SK-N-SH treated with all-trans-retinoic acid at 6 μM for 48 hours (cell line): ENCODE results near the gene C1orf198.

ENCODE experiments used
- ATAC-seq: fragments of 200-7000 bp; cut with Tn5 transposase; 3 replicates; pipeline ENCODE4 v1.9.1; 2020; ENCODE audit warnings: mild to moderate bottlenecking, moderate library complexity
- ARNTL ChIP-seq: fragments of 450-650 bp; formaldehyde crosslinking; IDR thresholded peaks from 2 replicates; pipeline ENCODE4 v1.5.0; 2020; ENCODE audit warnings: low read depth, mild to moderate bottlenecking, moderate library complexity, borderline replicate concordance
- BACH2 ChIP-seq: fragments of 250-450 bp; sonication (Bioruptor Pico); IDR thresholded peaks from 2 replicates; pipeline ENCODE4 v1.9.0; 2021; ENCODE audit warnings: mild to moderate bottlenecking, borderline replicate concordance
- CREB5 ChIP-seq: fragments of 250-450 bp; sonication (Bioruptor Pico); IDR thresholded peaks from 2 replicates; pipeline ENCODE4 v1.5.1; 2020; ENCODE audit warnings: low read depth, mild to moderate bottlenecking, moderate library complexity
- CSRNP3 ChIP-seq: fragments of 250-450 bp; sonication (Bioruptor Pico); IDR thresholded peaks from 2 replicates; pipeline ENCODE4 v1.5.1; 2021; ENCODE audit warnings: mild to moderate bottlenecking, moderate library complexity
- ESRRG ChIP-seq: fragments of 250-450 bp; sonication (Bioruptor Pico); IDR thresholded peaks from 2 replicates; pipeline ENCODE4 v1.6.1; 2021; ENCODE audit warnings: mild to moderate bottlenecking
- GLIS3 ChIP-seq: fragments of 250-450 bp; sonication (Bioruptor Pico); IDR thresholded peaks from 2 replicates; pipeline ENCODE4 v1.5.0; 2020; ENCODE audit warnings: mild to moderate bottlenecking, moderate library complexity
- ISL1 ChIP-seq: fragments of 250-450 bp; sonication (Bioruptor Pico); IDR thresholded peaks from 2 replicates; pipeline ENCODE4 v2.1.2; 2022; ENCODE audit warnings: mild to moderate bottlenecking, moderate library complexity
- OSR1 ChIP-seq: fragments of 250-450 bp; sonication (Bioruptor Pico); IDR thresholded peaks from 2 replicates; pipeline ENCODE4 v1.8.0; 2022; ENCODE audit warnings: moderate library complexity, mild to moderate bottlenecking, inconsistent platforms
- POU6F1 ChIP-seq: fragments of 250-450 bp; sonication (Bioruptor Pico); IDR thresholded peaks from 2 replicates; pipeline ENCODE4 v1.8.0; 2021; ENCODE audit warnings: low read depth, mild to moderate bottlenecking, moderate library complexity, borderline replicate concordance
- PPARA ChIP-seq: fragments of 250-450 bp; sonication (Bioruptor Pico); IDR thresholded peaks from 2 replicates; pipeline ENCODE4 v1.5.0; 2020; ENCODE audit warnings: mild to moderate bottlenecking, borderline replicate concordance
- RARB ChIP-seq: fragments of 250-450 bp; sonication (Bioruptor Pico); IDR thresholded peaks from 2 replicates; pipeline ENCODE4 v1.8.0; 2021; ENCODE audit warnings: mild to moderate bottlenecking, moderate library complexity
- SNAI2 ChIP-seq: fragments of 250-450 bp; sonication (Bioruptor Pico); IDR thresholded peaks from 2 replicates; pipeline ENCODE4 v1.5.0; 2020; ENCODE audit warnings: mild to moderate bottlenecking, moderate library complexity
- TCF4 ChIP-seq: fragments of 250-450 bp; sonication (Bioruptor Pico); IDR thresholded peaks from 2 replicates; pipeline ENCODE4 v1.8.0; 2021; ENCODE audit warnings: mild to moderate bottlenecking, moderate library complexity, borderline replicate concordance
- TOX ChIP-seq: fragments of 250-450 bp; sonication (Bioruptor Pico); IDR thresholded peaks from 2 replicates; pipeline ENCODE4 v1.8.0; 2021; ENCODE audit warnings: mild to moderate bottlenecking, moderate library complexity, borderline replicate concordance
- TSHZ2 ChIP-seq: fragments of 250-450 bp; sonication (Bioruptor Pico); IDR thresholded peaks from 2 replicates; pipeline ENCODE4 v1.5.0; 2020; ENCODE audit warnings: mild to moderate bottlenecking, moderate library complexity
- ZC3H10 ChIP-seq: fragments of 250-450 bp; sonication (Bioruptor Pico); IDR thresholded peaks from 2 replicates; pipeline ENCODE4 v1.5.1; 2021; ENCODE audit warnings: mild to moderate bottlenecking, moderate library complexity
- ZFP3 ChIP-seq: fragments of 250-450 bp; sonication (Bioruptor Pico); IDR thresholded peaks from 2 replicates; pipeline ENCODE4 v1.5.0; 2020; ENCODE audit warnings: mild to moderate bottlenecking, moderate library complexity
- ZFP30 ChIP-seq: fragments of 450-650 bp; formaldehyde crosslinking; IDR thresholded peaks from 2 replicates; pipeline ENCODE4 v1.5.0; 2022; ENCODE audit warnings: mild to moderate bottlenecking, moderate library complexity
- ZNF565 ChIP-seq: fragments of 450-650 bp; formaldehyde crosslinking; conservative IDR thresholded peaks from 2 replicates; pipeline ENCODE4 v1.5.0; 2020; ENCODE audit warnings: low read depth, mild to moderate bottlenecking, moderate library complexity
- ZNF70 ChIP-seq: fragments of 450-650 bp; formaldehyde crosslinking; IDR thresholded peaks from 2 replicates; pipeline ENCODE4 v1.5.0; 2020; ENCODE audit warnings: mild to moderate bottlenecking, moderate library complexity
- ZNF8 ChIP-seq: fragments of 450-650 bp; formaldehyde crosslinking; IDR thresholded peaks from 2 replicates; pipeline ENCODE4 v1.5.0; 2020; ENCODE audit warnings: mild to moderate bottlenecking, moderate library complexity

Gene C1orf198

DNA sequence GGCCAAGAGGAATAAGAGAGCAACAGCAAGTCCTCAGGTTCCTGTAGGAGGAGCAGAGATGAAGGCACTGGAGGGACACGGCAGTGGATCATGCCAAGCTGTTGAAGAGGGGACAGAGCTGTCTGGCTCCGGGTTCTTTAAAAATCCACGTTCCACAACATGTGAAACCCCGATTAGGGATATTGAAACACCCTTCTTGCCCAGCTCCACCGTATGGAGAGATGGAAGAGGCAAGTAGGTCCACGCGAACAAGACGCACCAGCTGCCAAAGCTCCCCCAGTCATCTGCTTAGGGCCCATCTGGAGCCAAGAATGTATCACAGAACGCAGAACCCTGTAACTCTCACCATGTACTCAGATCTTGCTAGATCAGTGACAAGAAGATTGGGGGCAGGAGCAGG lies 3.9 kb downstream of the C1orf198 start (continued):
- TF ChIP-seq CREB5, result no peak
- no peak for TF ChIP-seq RARB (CRISPR knock-in tag)
- TF ChIP-seq ZFP3 (CRISPR knock-in tag), result no peak
- no peak for TF ChIP-seq ESRRG (CRISPR knock-in tag)
- TF ChIP-seq ZNF565 (CRISPR knock-in tag), result no peak
- TF ChIP-seq ARNTL (CRISPR knock-in tag), result no peak
- TF ChIP-seq BACH2 (CRISPR knock-in tag), result no peak
- TF ChIP-seq ZNF70, result no peak
- no peak for TF ChIP-seq CSRNP3
- TF ChIP-seq ZNF8 (CRISPR knock-in tag), result no peak

DNA sequence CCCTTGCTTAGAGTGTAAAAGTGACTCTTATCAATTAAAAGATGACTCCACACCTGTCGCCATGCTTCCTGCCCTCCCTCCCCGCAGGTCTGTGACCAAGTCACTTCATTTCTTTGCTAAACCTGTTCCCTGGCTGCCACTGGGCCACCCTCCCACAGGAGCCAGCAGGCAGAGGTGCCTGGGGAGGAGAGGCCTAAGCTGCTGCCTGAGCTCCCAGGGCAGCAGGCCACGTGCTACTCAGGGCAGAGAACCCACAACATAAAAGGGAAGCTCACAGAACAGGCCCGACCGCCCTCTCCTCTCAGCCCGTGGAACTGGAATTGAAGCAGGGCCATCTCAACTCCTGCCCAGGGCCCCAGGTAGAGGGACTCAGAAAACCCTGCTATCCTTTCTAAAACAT lies 4.9 kb downstream of the C1orf198 start:
- TF ChIP-seq POU6F1 (CRISPR knock-in tag), result no peak
- TF ChIP-seq TOX (CRISPR knock-in tag), result no peak
- no peak for TF ChIP-seq ZFP3 (CRISPR knock-in tag)
- no peak for TF ChIP-seq PPARA
- no peak for TF ChIP-seq CSRNP3
- no peak for TF ChIP-seq ARNTL (CRISPR knock-in tag)
- TF ChIP-seq BACH2 (CRISPR knock-in tag), result no peak
- ATAC-seq, result no peak

- no peak for ATAC-seq
- TF ChIP-seq CREB5 (no peak), OSR1 (CRISPR knock-in tag) (no peak), ZNF8 (CRISPR knock-in tag) (no peak)
Measured at GRCh38 chr1:230861970-230862595, 6.2 kb downstream of the C1orf198 start.

DNA sequence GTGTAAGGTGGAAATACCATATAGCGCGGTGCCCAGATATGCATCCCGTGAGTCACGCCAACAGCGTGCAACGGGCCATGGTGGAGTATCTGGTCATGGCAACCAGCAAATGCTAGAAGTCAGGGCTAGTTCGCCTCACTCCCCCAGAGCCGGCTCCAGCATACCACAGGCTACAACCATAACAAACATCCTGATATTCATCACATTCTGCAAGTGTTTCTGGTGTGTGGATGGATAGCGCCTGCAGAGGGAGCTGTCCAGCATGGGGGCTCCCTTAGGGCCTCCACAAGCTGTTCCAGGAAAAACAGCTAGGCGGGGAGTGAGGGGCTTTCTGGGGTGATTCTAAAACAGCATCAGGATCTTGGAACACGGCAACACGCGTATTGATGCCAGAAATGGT lies 6.8 kb downstream of the C1orf198 start:
- TF ChIP-seq TOX (CRISPR knock-in tag), result no peak
- TF ChIP-seq GLIS3 (CRISPR knock-in tag), result no peak
- no peak for TF ChIP-seq RARB (CRISPR knock-in tag)
- no peak for TF ChIP-seq ZFP30 (CRISPR knock-in tag)
- no peak for TF ChIP-seq PPARA
- no peak for TF ChIP-seq ZNF70
- no peak for TF ChIP-seq ZC3H10 (CRISPR knock-in tag)
- no peak for TF ChIP-seq SNAI2 (CRISPR knock-in tag)
- no peak for TF ChIP-seq ESRRG (CRISPR knock-in tag)
- no peak for TF ChIP-seq CSRNP3
- no peak for TF ChIP-seq TCF4
- TF ChIP-seq OSR1 (CRISPR knock-in tag), result no peak
- no peak for TF ChIP-seq ZFP3 (CRISPR knock-in tag)
- TF ChIP-seq ISL1 (CRISPR knock-in tag), result no peak
- no peak for TF ChIP-seq BACH2 (CRISPR knock-in tag)
- TF ChIP-seq ARNTL (CRISPR knock-in tag), result no peak
- no peak for TF ChIP-seq POU6F1 (CRISPR knock-in tag)
- no peak for TF ChIP-seq TSHZ2 (CRISPR knock-in tag)
- no peak for ATAC-seq
